ENCODE data around the gene TSHZ2.

Gene TSHZ2

DNA sequence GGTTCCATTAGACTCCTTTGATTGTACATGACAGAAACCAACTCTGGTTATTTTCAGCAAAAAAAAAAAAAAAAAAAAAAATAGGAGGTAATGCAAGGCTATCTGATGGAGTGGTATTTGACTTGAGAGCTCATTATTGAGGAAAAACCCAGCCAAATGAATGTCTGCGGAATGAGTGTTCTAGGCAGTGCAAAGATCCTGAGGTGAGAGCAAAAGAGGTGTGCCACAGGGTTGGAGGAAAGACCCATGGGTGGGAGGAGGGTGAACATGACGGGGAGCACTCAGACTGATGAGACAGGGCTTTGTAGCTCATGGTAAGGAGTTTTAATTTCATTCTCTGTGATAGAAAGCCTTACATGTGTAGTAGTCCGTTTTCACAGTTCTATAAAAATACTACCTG lies 188.9 kb downstream of the TSHZ2 start:
- no peak for DNase-seq (ENCODE audit: low read depth, low spot score)

DNA sequence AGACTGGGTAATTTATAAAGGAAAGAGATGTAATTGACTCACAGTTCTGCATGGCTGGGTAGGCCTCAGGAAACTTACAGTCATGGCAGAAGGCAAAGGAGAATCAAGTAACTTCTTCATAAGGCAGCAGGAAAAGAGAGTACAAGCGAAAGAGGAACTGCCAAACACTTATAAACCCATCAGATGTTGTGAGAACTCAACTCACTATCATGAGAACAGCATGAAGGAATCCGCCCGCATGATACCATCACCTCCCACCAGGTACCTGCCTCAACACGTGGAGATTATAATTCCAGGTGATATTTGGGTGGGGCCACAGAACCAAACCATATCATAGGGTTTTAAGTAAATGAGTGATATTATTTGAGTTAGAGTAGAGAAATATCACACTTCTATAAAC lies 189.3 kb downstream of the TSHZ2 start:
- DNase-seq (ENCODE audit: low read depth, low spot score): no peak

DNA sequence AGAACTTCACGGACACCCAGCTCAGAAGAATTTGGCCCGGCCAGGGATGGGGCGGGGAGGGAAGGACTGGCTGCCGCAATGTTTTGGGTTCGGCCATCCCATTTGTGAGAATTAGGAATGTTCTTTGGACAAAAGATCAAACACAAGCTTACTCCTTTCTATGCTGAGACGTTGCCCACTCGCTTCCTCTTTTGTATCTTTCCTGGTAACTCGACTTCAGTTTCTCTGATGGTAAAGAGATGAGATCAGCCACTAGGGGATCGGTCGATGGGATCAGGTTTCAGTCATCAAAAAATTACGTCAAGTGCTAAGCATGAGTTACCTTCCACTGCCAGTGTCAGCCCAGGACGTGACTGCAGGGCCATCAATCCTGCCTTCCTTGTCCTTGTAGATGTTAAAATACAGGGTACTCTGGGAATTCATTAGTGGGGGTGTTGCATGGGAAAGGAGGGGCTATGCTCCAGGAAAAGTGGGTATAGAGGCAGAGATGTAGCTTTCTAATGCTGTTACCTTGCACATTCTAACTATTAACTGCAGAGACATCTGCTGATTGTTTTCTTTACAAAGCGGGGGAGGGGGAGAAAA lies 190.2 kb downstream of the TSHZ2 start:
- DNase-seq (ENCODE audit: low read depth, low spot score): no peak

DNA sequence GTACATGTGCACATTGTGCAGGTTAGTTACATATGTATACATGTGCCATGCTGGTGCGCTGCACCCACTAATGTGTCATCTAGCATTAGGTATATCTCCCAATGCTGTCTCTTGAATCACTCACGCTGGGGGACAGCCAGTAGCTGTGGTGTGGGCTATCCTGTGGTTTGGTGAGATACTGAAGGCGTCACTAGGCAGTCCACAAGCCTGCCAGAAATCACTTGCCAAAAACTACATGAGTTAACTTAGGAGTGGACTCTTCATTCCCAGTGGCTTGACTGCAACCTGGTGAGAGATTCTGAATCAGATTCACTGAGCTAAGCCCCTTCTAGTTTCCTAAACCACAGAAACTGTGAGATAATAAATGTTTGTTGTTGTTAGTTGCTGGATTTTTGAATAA lies 191.3 kb downstream of the TSHZ2 start:
- DNase-seq (ENCODE audit: low read depth, low spot score): no peak

DNA sequence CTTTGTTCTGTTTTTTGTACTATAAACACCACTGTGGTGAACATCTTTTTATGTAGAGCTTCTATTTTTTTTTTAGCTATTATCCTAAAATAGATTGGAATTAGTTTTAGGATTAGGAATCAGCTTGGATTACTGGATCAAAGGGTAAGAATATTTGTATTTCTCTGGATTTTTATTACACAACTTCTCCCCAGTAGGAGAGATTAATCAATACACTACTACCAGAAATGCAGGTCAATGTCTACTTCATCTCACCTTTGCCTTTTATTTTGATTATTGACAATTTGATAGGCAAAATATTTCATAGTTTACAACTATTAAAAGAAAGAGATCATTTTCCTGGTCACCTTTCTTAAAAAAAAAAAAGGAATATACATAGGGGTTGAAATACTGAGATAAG lies 191.9 kb downstream of the TSHZ2 start:
- no peak for DNase-seq (ENCODE audit: low read depth, low spot score)

DNA sequence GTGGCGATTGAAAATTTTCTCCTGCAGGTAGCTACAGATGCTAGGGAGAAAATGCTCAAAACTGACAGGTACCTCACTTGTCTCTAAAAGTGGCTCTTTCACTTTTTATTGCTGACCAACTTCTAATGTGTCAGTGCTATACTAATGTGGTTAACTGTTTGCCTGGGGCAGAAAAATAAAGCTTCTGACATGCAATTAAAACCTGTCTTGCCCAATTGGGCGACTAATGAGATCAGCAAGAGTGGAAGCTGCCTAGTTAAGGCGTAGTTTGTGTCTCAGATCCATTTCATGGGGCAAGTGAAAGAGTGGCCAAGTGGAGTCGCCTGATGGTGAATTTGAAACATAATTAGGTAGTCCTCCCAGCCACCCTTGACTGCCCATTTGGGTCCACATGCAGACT lies 193.3 kb downstream of the TSHZ2 start:
- DNase-seq (ENCODE audit: low read depth, low spot score): no peak

DNA sequence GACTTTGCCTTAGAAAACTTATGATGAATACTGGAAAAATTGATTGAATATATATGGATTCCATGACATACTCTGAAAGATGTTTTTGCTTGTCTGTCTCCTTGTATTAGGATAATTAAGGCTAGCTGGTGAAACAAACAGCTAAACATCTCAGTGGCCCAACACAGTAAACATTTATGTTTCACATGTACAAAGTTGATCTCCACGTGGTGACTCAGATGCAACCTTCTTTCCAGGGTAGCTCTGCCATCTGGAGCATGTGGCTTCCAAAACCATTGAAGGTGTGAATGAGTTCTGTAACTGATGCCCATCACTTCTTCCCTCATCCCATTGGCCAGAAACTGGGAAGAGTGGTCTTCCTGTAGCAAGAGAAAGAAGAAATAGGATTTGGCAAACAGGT lies 196.3 kb downstream of the TSHZ2 start:
- no peak for DNase-seq (ENCODE audit: low read depth, low spot score)

DNA sequence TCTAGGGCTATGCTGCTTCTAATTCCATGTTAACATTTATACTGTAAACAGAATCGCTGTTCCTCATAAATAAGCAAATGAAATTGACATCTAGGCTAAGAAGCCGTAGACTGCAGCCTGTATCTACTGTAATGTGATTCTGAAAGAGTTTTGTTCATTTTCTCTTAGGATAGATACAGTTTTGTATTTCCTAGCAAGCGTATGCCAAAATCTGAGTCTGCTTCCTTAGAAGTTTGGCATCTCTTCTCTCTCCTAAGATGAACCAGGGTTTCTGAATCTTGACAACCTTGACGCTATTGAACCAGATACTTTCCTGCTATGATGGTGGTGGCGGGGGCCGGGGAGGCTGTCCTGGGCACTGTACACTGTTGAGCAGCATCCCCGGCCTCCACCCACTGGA lies 198.0 kb downstream of the TSHZ2 start:
- no peak for DNase-seq (ENCODE audit: low read depth, low spot score)

DNA sequence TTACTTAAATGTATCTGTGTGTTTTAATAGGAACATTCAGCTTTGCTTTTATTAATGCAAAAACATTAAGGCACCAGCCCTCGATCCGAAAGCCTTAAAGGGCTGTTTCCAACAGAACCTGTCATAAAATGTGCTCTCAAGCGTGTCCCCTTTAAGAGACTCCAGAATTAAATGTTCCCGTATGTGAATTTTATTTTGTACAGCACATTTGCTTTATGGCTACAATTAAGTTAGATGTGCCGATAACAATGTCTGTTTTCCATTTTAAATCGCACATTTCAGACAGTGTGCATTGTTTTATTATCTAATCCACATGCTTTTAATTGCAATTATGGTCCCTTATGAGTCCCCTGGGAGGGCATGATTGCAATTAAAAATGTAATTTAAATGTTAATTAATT lies 198.9 kb downstream of the TSHZ2 start:
- no peak for DNase-seq (ENCODE audit: low read depth, low spot score)

DNA sequence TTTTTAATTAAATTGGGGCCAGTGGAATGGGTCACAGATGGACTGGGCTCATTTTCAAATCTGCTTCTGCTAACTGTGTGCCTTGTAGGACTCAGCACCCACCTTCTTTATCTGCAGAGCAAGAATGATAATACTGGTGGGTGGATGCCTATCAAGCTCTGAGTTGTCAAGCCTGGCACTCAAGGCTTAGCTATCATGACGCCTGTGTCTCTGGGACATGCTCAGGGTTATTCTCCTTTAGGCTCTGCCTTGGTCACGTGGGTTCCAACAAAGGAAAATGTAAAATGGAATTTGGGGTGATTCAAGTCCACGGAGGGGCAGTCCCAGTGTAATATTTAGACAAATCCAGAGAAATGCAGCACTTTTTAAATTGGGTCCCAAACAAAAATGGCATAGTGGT lies 202.3 kb downstream of the TSHZ2 start:
- no peak for DNase-seq (ENCODE audit: low read depth, low spot score)

DNA sequence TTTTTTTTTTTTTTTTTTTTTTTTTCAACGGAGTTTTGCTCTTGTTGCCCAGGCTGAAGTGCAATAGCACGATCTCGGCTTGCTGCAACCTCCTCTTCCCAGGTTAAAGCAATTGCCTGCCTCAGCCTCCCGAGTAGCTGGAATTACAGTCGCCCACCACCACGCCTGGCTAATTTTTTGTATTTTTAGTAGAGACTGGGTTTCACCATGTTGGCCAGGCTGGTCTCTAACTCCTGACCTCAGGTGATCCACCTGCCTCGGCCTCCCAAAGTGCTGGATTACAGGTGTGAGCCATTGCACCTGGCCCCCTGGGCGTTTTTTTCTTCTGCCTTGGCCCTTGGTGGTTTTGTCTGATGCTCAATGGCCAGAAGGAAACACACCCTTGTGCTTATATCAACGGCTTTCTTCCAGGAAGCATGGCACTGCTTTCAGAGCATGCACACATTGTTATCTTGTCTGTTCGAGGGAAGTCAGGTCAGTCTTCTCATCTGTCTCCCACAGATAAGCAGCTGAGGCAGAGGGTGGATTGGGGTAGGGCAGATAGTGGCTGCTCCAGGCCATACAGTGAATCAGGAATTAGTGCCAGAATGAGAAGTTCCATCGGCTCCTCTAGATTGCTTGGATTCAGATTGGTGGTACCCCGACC lies 203.1 kb downstream of the TSHZ2 start:
- DNase-seq (ENCODE audit: low read depth, low spot score): no peak

DNA sequence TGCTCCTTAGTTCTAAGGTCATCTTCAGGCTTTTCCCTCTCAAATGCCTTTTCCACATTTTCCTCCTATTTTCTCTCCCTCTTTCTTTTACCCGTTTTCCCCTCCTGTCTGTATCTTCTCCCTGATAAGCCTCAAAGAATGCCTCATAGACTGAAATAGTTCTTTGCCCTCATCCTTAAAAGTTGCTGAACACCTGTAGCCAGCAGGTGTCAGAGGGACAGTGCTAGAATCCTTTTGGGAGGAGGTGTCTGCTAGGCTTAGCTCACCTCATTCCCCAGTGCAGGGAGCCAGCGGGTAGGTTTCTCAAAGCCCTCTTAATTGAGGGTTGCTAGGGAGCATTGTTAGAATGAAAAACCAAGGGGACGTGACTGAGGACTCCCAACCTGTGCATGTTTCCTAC lies 204.0 kb downstream of the TSHZ2 start:
- DNase-seq (ENCODE audit: low read depth, low spot score): no peak

DNA sequence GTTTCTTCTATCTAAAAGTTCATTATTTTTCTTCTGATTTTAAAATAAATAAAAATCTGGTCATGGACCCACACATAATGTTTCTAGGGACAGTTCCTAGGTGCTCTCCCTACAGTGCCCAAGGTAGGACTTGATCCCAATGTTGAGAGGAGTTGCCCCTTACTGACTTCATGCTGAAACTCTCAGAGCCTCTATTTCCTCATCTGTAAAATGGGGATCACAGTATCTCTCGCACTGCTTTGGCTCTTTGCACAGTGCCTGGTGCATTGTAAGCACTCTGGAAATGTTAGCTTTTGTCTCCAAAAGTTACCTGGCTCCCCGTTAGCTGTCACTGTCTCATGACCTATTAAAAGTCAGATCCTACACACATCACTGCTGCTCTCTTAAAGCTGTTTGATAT lies 205.5 kb downstream of the TSHZ2 start:
- no peak for DNase-seq (ENCODE audit: low read depth, low spot score)

DNA sequence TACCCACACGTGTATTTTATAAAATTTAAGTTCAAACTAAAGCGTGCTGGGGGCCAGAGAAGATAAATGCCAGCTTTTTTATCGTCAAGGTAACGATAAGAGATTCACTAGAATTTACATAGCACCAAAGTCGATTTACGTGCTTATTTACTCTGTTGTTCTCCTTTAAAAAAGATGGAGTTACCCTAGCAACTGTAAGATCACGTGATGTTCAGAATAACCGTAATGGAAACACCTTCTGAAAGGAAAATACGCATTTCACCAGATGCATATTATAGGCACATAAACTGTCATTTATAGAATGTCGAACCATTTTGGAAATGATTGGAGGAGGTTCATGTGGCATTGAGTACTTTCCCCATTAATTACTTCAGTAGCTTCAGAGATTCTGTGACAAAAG lies 207.6 kb downstream of the TSHZ2 start:
- no peak for DNase-seq (ENCODE audit: low read depth, low spot score)

DNA sequence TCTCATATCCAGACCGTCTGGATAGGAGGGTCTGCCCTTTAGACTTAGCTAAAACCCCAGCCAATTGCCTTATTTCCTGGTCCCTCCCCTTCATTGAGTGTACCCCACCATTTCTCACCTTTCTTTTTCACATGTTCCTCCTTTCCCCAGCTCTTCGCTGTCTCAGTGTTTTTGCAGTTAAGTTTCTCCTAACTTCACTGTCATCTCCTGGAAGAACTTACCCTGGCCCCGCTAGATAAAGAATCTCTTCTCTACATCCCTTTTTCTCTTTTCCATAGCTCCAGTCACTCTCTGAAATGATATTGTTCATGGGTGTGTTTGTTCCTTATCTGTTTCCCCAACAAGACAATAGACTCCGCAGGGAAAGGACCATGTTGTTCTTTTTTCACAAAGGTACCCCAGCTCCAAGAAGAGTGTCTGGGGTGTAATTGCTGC lies 208.8 kb downstream of the TSHZ2 start:
- DNase-seq (ENCODE audit: low read depth, low spot score): no peak

DNA sequence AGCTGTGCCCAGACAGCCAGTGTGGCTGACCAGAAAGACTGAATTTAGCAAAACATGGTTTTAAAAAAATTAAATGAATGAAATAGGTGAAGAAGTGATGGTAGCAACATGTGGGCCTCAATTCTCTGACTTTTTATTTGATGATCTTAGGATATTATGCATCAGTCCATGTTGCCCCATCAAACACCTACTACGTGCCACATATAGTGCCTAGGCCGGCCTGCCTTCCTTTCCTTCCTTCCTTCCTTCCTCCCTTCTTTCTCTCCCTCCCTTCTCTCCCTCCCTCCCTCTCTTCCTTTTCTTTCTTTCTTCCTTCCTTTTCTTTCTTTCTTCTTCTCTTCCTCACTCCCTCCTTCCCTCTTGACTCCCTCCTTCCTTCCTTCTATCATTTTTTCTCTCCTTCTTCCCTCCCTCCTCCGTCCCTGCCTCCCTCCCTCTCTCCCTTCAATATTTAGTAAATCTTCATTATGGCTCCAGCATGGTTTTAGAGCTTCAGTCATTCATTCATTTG lies 209.8 kb downstream of the TSHZ2 start:
- no peak for DNase-seq (ENCODE audit: low read depth, low spot score)

DNA sequence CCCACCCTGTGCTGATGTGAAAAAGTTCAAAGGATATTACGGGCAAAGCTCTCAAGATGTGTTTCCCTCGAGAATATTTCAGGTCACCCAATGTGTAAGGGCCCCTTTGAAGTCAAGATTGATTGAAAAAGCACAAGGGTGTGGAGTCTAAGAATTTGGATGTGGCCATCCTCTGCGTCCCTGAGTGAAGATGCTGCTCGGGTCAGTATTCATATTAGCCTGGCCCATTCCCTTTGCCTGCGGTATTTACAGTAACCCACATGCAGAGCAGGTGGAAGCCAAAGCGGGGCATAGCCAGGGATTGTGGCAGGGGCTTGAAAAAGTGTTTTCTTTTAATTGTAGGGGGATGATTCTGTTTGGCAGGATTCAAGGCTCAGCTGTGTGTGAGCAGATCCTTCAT lies 211.0 kb downstream of the TSHZ2 start:
- DNase-seq (ENCODE audit: low read depth, low spot score): no peak

DNA sequence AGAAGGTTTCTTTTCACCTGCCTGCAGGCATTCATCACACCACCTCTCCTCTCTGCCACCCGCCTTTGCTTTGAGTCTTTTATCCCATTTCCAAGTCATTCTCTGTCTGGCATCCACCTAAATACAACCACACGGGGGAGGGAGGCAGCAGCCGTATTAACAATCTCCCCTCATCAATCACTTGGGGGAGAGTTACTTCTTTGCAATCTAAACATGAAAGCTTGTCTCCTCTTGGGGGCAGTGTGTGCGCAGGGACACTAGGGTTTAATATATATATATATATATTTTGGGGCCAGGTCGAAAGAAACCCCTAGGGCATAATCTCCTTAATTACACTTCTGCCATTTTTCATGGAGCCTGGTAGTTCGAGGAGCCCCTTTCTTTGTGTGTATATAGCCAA lies 214.5 kb downstream of the TSHZ2 start:
- DNase-seq (ENCODE audit: low read depth, low spot score): no peak

DNA sequence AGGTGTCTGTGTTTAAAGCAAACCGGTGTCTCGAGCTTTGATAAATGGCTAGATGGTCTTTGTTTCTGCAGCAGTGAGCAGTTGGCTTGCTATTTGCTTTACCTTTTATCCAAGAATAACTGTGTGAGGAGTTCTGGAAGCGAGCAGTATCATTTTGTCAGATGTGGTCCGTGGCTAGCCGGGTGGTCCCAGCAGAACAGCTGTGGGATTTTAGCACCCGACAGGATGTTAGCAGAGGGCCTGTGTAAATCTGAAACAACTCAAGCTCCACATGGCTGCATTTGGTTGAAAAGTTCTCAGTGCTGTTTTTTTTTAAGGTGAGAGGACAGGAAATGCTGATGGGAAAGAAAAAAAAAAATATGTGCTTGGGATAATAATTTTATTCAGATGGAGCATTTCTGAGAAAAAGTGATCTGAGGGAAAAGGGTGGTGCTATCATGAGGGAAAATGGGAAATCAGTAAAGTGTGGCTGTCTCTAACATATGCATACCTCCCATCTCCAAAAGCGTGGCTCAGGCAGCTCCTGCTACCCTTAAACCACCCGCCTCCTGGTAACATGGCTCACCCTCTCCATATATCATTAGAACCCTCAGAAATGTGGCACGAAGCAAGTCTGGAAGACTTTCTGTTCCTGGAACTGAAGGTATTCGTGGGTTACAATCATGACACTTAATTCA lies 215.4 kb downstream of the TSHZ2 start:
- no peak for DNase-seq (ENCODE audit: low read depth, low spot score)

DNA sequence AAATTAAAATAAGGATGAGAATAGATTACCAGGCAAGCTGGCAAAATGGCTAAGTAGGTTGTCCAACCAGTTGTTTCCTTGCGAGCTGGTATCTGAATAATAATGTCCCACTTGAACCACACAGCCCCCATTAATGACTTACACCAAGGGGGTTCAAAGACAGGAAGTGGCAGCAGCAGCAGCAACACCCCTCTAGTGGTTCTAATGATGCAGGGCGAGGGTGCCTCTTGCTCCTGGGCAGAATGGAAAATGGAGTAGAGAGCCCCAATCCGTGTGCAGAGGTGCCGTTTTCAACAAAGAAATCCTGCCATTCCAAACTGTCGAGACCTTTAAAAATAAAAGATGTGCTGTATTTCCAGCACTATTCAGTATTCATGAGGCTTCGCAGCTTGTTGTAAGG lies 218.1 kb downstream of the TSHZ2 start:
- no peak for DNase-seq (ENCODE audit: low read depth, low spot score)

DNA sequence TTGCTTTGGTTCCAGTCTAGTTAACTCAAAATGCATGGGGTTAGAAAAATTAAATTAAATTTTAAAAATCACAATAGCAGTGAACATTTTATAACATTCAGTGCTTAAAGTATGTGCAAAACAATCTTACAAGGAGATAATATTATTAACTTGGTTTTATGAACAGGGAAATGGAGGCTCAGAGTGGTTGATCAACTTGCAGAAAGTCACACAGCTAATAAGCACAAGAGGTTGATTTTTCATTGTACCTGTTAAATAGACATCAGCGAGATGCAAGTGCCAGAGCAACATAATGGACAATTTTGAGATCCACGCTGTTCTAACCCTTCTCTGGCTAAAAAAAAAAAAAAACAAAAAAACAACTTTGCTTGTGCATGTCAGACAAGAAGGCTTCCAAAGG lies 219.8 kb downstream of the TSHZ2 start:
- DNase-seq (ENCODE audit: low read depth, low spot score): no peak

DNA sequence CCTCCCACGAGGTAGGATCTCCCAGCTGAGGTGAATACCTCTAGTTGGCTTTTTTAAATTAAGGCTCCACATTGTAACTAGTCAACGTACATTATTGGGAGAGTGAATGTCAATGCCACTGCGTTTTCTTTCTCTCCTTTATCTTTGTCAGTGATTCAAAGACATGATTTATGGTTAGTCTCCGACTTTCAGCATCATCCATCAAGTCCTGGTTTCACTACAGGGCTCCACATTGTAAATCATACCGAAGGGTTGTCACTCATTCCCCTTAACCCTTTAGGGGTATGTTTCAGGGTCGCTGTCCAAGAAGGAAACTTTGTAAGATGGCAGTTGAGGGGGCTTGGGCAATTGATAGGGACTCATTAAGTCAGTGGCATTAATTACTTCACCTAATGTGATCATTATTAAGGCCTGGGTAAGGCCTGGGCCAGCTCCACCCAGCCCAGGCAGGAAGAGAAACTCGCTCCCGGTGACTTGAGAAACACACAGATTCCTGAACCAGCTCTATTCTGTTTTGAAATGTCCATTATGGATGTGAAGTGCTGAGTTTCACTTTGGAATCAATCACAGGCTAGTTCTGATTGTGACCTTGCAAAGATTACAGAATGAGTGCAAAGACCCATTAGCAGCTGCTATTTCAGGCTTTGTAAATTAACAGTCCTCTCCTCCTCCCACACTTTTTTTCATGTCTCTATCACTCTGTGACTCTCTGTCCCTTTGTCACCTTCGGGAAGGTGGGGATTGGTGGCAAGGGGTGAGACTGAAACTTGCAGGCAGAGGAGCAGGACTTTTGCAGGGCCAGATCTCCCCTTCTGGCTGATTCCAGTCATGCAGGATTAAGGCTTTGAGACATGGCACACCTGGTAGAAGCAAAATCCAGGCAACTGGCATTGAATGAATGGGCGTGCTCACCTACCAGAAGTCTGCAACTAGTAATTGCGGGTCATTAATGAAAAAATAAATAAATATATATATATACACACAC lies 222.4 kb downstream of the TSHZ2 start:
- no peak for DNase-seq (ENCODE audit: low read depth, low spot score)
